ENCODE data around the gene SLC16A10. TPM values are rescaled to one million over a fixed set of nuclear protein-coding genes. Genes with fewer than 3 reads are reported as not detected.

SLC16A10 gene
- total RNA-seq, 1 experiment from 2014 or later, result 2.9 TPM

GRCh38 chr6:111198841-111199240 lies 111.5 kb downstream of the SLC16A10 start:
- POLR2A ChIA-PET (ENCODE audit: unreplicated experiment), result no interaction called here
- Histone ChIP-seq H3K9me2 (replicated peaks; ENCODE audit: low read length) (no peaks in the 10 kb centered on the region), H3K27ac (ENCODE audit: low read length) (no peak overlapping the region), H3K9me3 (ENCODE audit: low read length) (no peaks in the 10 kb centered on the region), H3K4me2 (ENCODE audit: low read length) (no peak overlapping the region), H3K36me3 (ENCODE audit: low read depth, low read length) (no peaks in the 10 kb centered on the region), H3F3A (ENCODE audit: low read length, unreplicated experiment) (no peaks in the 10 kb centered on the region), H3K27me3 (ENCODE audit: low read length) (no peaks in the 10 kb centered on the region), H3K4me1 (ENCODE audit: insufficient read depth, low read length) (no peaks in the 10 kb centered on the region), H3K79me2 (ENCODE audit: low read length) (no peaks in the 10 kb centered on the region), H3K9ac (ENCODE audit: low read length) (no peak overlapping the region), H4K20me1 (ENCODE audit: low read length) (no peaks in the 10 kb centered on the region), H2AFZ (ENCODE audit: low read length) (no peak overlapping the region), H3K4me3 (ENCODE audit: low read length) (no peak overlapping the region)
- no peak for ATAC-seq
- CTCF ChIA-PET, result no interaction called here
- intact Hi-C loops (cut with micrococcal nuclease), result no loop called here
- no peak for TF ChIP-seq EZH2phosphoT487 (IDR thresholded peaks at IDR 0.05; ENCODE audit: borderline replicate concordance, low read length)
- TF ChIP-seq CTCF (conservative IDR thresholded peaks at IDR 0.05; ENCODE audit: low read depth, low read length), result no peak
- TF ChIP-seq EZH2 (IDR thresholded peaks at IDR 0.05; ENCODE audit: low read length, unreplicated experiment), result no peak
- no peak for DNase-seq
- no TSS peak for BruUV-seq (replicated peaks)

- DNase-seq, result no peak
- Histone ChIP-seq H4K20me1 (ENCODE audit: low read length) (no peaks in the 10 kb centered on the region), H3F3A (ENCODE audit: low read length, unreplicated experiment) (no peaks in the 10 kb centered on the region), H3K79me2 (ENCODE audit: low read length) (no peaks in the 10 kb centered on the region), H3K9me3 (ENCODE audit: low read length) (no peaks in the 10 kb centered on the region), H3K36me3 (ENCODE audit: low read depth, low read length) (no peaks in the 10 kb centered on the region), H2AFZ (ENCODE audit: low read length) (no peak overlapping the region), H3K9me2 (replicated peaks; ENCODE audit: low read length) (no peaks in the 10 kb centered on the region), H3K9ac (ENCODE audit: low read length) (no peak overlapping the region), H3K4me1 (ENCODE audit: insufficient read depth, low read length) (no peaks in the 10 kb centered on the region), H3K27me3 (ENCODE audit: low read length) (no peaks in the 10 kb centered on the region), H3K27ac (ENCODE audit: low read length) (no peak overlapping the region), H3K4me3 (ENCODE audit: low read length) (no peak overlapping the region), H3K4me2 (ENCODE audit: low read length) (no peak overlapping the region)
- ATAC-seq, result no peak
- CTCF ChIA-PET, result no interaction called here
- POLR2A ChIA-PET (ENCODE audit: unreplicated experiment), result no interaction called here
- BruUV-seq (replicated peaks), result no TSS peak
- intact Hi-C loops (cut with micrococcal nuclease), result no loop called here
- TF ChIP-seq CTCF (conservative IDR thresholded peaks at IDR 0.05; ENCODE audit: low read depth, low read length) (no peak), EZH2 (IDR thresholded peaks at IDR 0.05; ENCODE audit: low read length, unreplicated experiment) (no peak), EZH2phosphoT487 (IDR thresholded peaks at IDR 0.05; ENCODE audit: borderline replicate concordance, low read length) (no peak)
These were observed 112.6 kb downstream of the SLC16A10 start for GRCh38 chr6:111199935-111200334.

- Histone ChIP-seq H3K4me1 (ENCODE audit: insufficient read depth, low read length) (no peaks in the 10 kb centered on the region), H3K4me2 (ENCODE audit: low read length) (no peak overlapping the region), H3F3A (ENCODE audit: low read length, unreplicated experiment) (no peaks in the 10 kb centered on the region), H3K9me3 (ENCODE audit: low read length) (no peaks in the 10 kb centered on the region), H3K27me3 (ENCODE audit: low read length) (no peaks in the 10 kb centered on the region), H4K20me1 (ENCODE audit: low read length) (no peaks in the 10 kb centered on the region), H3K9ac (ENCODE audit: low read length) (no peak overlapping the region), H3K79me2 (ENCODE audit: low read length) (no peaks in the 10 kb centered on the region), H3K9me2 (replicated peaks; ENCODE audit: low read length) (no peaks in the 10 kb centered on the region), H3K4me3 (ENCODE audit: low read length) (no peak overlapping the region), H2AFZ (ENCODE audit: low read length) (no peak overlapping the region), H3K27ac (ENCODE audit: low read length) (no peak overlapping the region), H3K36me3 (ENCODE audit: low read depth, low read length) (no peaks in the 10 kb centered on the region)
- intact Hi-C loops (cut with micrococcal nuclease), result no loop called here
- BruUV-seq (replicated peaks), result no TSS peak
- ChIA-PET CTCF (no interaction called here), POLR2A (ENCODE audit: unreplicated experiment) (no interaction called here)
- TF ChIP-seq EZH2 (IDR thresholded peaks at IDR 0.05; ENCODE audit: low read length, unreplicated experiment), result no peak
- TF ChIP-seq CTCF (conservative IDR thresholded peaks at IDR 0.05; ENCODE audit: low read depth, low read length), result no peak
- TF ChIP-seq EZH2phosphoT487 (IDR thresholded peaks at IDR 0.05; ENCODE audit: borderline replicate concordance, low read length), result no peak
- ATAC-seq, result no peak
- no peak for DNase-seq
These were observed 113.3 kb downstream of the SLC16A10 start for GRCh38 chr6:111200350-111201243.

All from PC-3 (cell line).